HepG2 (cell line): ENCODE data around the gene COQ10B. TPM values are rescaled to one million over a fixed set of nuclear protein-coding genes. Genes with fewer than 3 reads are reported as not detected.

Source experiments
- EED ChIP-seq: sonication (generic); formaldehyde crosslinking; IDR thresholded peaks from 2 replicates; pipeline ENCODE4 v1.5.0; 2020; ENCODE audit warnings: mild to moderate bottlenecking, missing genetic modification reagents
- GABPA ChIP-seq, 2 experiments: IDR thresholded peaks; 2 replicates each; pipeline ENCODE4 v1.6.1; 2011 to 2016; ENCODE audit warnings: low read depth in 2 of 2, low read length in 1 of 2, missing biosample characterization in 1 of 2, missing genetic modification characterization in 1 of 2
- GFI1 ChIP-seq: sonication (generic); formaldehyde crosslinking; IDR thresholded peaks from 2 replicates; pipeline ENCODE4 v1.5.0; 2020; ENCODE audit warnings: missing genetic modification reagents, mild to moderate bottlenecking, borderline replicate concordance
- HNRNPH1 ChIP-seq: fragments of 200-400 bp; formaldehyde crosslinking; optimal IDR thresholded peaks from 2 replicates; pipeline ENCODE3; 2017; ENCODE audit warnings: mild to moderate bottlenecking, low read depth, low read length
- JARID2 ChIP-seq: sonication (generic); formaldehyde crosslinking; IDR thresholded peaks from 2 replicates; pipeline ENCODE4 v1.8.1; 2023; ENCODE audit warnings: missing genetic modification reagents, inconsistent platforms; ENCODE audit not compliant: insufficient replicate concordance
- PPARG ChIP-seq: conservative IDR thresholded peaks from 2 replicates; pipeline ENCODE4 v1.6.1; 2016; ENCODE audit warnings: missing biosample characterization, missing genetic modification reagents
- ZFP62 ChIP-seq: sonication (generic); formaldehyde crosslinking; IDR thresholded peaks from 2 replicates; pipeline ENCODE4 v1.4.0; 2020; ENCODE audit warnings: missing genetic modification reagents
- ZNF446 ChIP-seq: sonication (generic); formaldehyde crosslinking; IDR thresholded peaks from 2 replicates; pipeline ENCODE4 v1.5.0; 2020; ENCODE audit warnings: mild to moderate bottlenecking, missing genetic modification reagents
- polyA plus RNA-seq, 8 experiments: library from polyadenylated mRNA; depleted of rRNA in 3 of 8; stranded (reverse) in 7 of 8; unstranded in 1 of 8; fragments of >200 nt; fragmentation: Illumina TruSeq in 4 of 8; extraction: Trizol in 4 of 8; gene quantifications; 2 replicates each; pipeline versions ENCODE4 v1.2.1 to v1.2.3, GENCODE V29; 2011 to 2016; ENCODE audit warnings: low read depth in 4 of 8, missing spikeins in 1 of 8, mixed read lengths in 1 of 8; ENCODE audit not compliant: insufficient read depth in 1 of 8
- total RNA-seq, 5 experiments: library from RNA; depleted of rRNA; stranded (reverse); fragments of >200 nt; fragmentation: Illumina TruSeq; extraction: Trizol; gene quantifications; 2 replicates each; pipeline ENCODE4 v1.2.3, GENCODE V29; 2016; ENCODE audit warnings: low read depth in 1 of 5
- TF ChIP-seq, protein P1 (sequence below), 2 experiments: fragments of 450-650 bp in 1 of 2; sonication (generic) in 1 of 2; formaldehyde crosslinking in 1 of 2; IDR thresholded peaks; 2 replicates each; pipeline versions ENCODE4 v1.6.1 to v1.8.0; 2016 to 2022; ENCODE audit warnings: antibody characterized with exemption in 1 of 2, mild to moderate bottlenecking in 1 of 2, missing genetic modification reagents in 1 of 2
- TF ChIP-seq, protein P2 (sequence below): sonication (generic); formaldehyde crosslinking; IDR thresholded peaks from 2 replicates; pipeline ENCODE4 v1.8.1; 2023; ENCODE audit warnings: missing genetic modification reagents, mild to moderate bottlenecking, borderline replicate concordance
- TF ChIP-seq, protein P3 (sequence below): sonication (generic); formaldehyde crosslinking; conservative IDR thresholded peaks from 2 replicates; pipeline ENCODE4 v1.8.1; 2023; ENCODE audit warnings: missing genetic modification reagents

COQ10B gene
- total and polyA plus RNA-seq, 2 of the 13 experiments (the other 11 are each of a cell fraction or from before 2014, with no cell fraction given) = 4.6 to 34.9 TPM

DNA sequence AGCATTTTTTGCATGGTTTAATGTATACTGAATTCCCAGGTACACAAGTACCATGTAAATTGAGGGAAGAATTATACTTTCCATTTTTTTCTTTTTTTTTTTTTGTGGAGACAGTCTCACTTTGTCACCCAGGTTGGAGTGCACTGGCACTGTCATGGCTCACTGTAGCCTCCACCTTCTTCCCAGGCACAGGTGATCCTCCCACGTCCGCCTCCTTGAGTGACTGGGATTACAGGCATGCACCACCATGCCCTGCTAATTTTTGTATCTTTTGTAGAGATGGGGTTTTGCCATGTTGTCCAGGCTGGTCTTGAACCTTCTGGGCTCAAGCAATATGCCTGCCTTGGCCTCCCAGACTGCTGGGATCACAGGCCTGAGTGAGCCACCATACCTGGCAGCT is 50.6 kb downstream of the COQ10B start (continued):
- TF ChIP-seq, protein P1, sequence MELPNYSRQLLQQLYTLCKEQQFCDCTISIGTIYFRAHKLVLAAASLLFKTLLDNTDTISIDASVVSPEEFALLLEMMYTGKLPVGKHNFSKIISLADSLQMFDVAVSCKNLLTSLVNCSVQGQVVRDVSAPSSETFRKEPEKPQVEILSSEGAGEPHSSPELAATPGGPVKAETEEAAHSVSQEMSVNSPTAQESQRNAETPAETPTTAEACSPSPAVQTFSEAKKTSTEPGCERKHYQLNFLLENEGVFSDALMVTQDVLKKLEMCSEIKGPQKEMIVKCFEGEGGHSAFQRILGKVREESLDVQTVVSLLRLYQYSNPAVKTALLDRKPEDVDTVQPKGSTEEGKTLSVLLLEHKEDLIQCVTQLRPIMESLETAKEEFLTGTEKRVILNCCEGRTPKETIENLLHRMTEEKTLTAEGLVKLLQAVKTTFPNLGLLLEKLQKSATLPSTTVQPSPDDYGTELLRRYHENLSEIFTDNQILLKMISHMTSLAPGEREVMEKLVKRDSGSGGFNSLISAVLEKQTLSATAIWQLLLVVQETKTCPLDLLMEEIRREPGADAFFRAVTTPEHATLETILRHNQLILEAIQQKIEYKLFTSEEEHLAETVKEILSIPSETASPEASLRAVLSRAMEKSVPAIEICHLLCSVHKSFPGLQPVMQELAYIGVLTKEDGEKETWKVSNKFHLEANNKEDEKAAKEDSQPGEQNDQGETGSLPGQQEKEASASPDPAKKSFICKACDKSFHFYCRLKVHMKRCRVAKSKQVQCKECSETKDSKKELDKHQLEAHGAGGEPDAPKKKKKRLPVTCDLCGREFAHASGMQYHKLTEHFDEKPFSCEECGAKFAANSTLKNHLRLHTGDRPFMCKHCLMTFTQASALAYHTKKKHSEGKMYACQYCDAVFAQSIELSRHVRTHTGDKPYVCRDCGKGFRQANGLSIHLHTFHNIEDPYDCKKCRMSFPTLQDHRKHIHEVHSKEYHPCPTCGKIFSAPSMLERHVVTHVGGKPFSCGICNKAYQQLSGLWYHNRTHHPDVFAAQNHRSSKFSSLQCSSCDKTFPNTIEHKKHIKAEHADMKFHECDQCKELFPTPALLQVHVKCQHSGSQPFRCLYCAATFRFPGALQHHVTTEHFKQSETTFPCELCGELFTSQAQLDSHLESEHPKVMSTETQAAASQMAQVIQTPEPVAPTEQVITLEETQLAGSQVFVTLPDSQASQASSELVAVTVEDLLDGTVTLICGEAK (IDR thresholded peaks at IDR 0.05) = no peak
- TF ChIP-seq, protein P1 (CRISPR knock-in tag; IDR thresholded peaks at IDR 0.05) = no peak
- TF ChIP-seq, protein P2, sequence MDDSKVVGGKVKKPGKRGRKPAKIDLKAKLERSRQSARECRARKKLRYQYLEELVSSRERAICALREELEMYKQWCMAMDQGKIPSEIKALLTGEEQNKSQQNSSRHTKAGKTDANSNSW (CRISPR knock-in tag) = no peak
- TF ChIP-seq GABPA (IDR thresholded peaks at IDR 0.05; ENCODE audit: low read depth, low read length) (no peak), GABPA (CRISPR knock-in tag; IDR thresholded peaks at IDR 0.05; ENCODE audit: low read depth) (no peak), GFI1 (0 out of 2 replicates have a peak, but pooled peaks have one; percentile 17), ZFP62 (CRISPR knock-in tag) (no peak), ZNF446 (no peak), EED (CRISPR knock-in tag) (no peak), HNRNPH1 (no peak), JARID2 (CRISPR knock-in tag) (no peak), PPARG (0 out of 2 replicates have a peak, but pooled peaks have one; percentile 4)
- TF ChIP-seq, protein P3, sequence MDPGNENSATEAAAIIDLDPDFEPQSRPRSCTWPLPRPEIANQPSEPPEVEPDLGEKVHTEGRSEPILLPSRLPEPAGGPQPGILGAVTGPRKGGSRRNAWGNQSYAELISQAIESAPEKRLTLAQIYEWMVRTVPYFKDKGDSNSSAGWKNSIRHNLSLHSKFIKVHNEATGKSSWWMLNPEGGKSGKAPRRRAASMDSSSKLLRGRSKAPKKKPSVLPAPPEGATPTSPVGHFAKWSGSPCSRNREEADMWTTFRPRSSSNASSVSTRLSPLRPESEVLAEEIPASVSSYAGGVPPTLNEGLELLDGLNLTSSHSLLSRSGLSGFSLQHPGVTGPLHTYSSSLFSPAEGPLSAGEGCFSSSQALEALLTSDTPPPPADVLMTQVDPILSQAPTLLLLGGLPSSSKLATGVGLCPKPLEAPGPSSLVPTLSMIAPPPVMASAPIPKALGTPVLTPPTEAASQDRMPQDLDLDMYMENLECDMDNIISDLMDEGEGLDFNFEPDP (CRISPR knock-in tag) = no peak
